COR-L47 (cell line): ENCODE results near the gene TAF1A.
"Not testable (repeated sequence)": the region's sequence is repeated elsewhere in the genome, so short reads cannot be mapped to it uniquely, and the experiment has no call there.

Source experiments
- DNase-seq: peaks from one replicate; lab custom pipeline; 2025; lab: John Stamatoyannopoulos, UW

The TAF1A gene

DNA sequence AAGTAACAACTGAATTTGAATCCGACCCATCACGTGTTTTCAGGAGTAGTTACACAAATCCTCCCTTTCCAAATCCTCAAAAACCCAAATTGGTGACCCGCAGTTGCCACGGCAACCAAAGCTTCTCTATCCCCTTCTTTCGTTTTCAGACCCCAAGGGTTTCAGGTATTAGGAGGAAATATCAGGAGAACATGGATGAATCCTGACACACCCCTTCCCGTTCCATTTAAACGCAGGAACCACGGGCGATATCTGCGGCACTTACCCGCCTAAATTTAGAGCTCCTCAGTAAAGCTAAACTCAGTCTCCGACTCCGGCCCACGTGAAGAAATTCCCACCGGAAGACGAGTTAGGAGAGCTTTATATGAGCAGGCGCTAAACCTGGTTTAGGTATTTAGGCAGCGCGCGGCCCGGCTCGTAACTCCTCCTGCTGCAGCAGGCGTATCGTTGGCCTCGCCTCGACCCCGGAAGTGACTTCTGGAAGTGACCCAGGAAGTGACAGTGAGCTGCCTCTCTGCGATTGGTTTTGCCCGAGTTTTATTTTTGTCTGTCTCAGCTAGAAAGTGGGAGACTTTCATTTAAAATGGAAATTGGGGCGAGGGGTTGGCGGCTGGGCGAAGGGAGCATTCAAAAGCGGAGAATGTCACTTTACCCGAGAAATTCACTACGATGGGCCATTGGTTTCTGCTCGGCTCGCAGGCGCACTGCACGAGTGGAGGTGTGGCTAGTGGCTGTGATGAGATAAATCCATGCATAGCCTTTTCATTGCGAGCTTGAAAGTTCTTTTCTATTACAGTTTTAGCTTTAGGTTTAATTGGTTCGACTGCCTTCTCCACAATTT, at the start of gene TAF1A:
Gene TAF1A, minus strand, starts transcription at position 472 of the 841 bp plus-strand sequence.
- peak; percentile 80 for DNase-seq

DNA sequence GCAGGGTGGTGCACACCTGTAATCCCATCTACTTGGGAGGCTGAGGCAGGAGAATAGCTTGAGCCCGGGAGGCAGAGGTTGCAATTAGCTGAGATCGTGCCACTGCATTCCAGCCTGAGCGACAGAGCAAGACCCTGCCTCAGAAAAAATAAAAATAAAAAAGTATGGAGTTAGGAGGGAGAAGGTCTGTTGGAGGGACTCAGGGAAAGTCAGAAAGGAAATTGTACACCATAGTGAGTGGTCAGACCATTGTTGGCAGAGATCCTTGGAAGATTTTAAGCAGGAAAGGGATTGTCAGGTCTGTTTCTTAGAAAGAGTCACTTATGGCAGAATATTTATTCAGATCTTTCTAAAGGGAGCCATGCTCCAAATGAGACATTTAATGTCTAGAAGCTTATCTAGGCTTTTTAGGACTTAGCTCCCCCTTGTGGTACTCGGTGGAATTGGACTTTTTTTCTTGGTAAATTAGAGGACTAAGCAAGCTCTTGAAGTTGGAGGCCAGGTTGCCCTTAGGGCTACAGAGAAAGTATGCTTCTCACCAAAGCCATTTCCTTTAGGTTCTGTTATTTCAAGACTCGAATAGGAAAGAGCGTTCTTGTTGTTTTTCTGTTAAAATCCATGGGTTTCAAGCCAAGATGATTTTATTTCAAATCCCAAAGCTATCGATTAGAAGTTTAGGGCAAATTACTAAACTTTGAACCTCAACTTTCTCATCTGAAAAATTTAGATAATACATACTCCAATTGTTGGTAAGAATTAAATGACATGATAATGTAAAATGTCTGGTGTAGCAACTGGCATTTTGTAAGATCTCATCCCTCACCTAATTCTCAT, 44.7 kb upstream of the TAF1A start:
- DNase-seq: peak; percentile 74

GRCh38 chr1:222632749-222633148, 43.0 kb upstream of the TAF1A start:
- no peak for DNase-seq

- DNase-seq: no peak
These were observed 42.0 kb upstream of the TAF1A start for GRCh38 chr1:222631611-222632208.

DNA sequence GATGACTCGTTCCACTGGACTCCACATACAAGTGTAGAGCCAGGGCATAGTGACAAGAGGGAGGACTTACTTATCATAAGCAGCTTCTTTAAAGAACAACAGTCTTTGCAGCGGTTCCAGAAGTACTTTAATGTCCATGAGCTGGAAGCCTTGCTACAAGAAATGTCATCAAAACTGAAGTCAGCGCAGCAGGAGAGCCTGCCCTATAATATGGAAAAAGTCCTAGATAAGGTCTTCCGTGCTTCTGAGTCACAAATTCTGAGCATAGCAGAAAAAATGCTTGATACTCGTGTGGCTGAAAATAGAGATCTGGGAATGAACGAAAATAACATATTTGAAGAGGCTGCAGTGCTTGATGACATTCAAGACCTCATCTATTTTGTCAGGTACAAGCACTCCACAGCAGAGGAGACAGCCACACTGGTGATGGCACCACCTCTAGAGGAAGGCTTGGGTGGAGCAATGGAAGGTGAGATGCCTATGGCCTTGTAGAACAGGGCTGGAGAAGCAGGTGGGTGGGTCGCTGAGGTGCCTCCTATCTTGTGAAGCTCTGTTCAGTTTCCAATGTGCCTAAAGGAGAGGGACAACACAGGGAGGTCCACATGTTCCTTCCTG, 40.3 kb upstream of the TAF1A start:
- no peak for DNase-seq

- no peak for DNase-seq
These were observed 37.5 kb upstream of the TAF1A start for GRCh38 chr1:222627232-222627631.

GRCh38 chr1:222624214-222624613, 34.5 kb upstream of the TAF1A start:
- DNase-seq: no peak

- DNase-seq: no peak
These were observed 33.7 kb upstream of the TAF1A start for GRCh38 chr1:222623458-222623857.

DNA sequence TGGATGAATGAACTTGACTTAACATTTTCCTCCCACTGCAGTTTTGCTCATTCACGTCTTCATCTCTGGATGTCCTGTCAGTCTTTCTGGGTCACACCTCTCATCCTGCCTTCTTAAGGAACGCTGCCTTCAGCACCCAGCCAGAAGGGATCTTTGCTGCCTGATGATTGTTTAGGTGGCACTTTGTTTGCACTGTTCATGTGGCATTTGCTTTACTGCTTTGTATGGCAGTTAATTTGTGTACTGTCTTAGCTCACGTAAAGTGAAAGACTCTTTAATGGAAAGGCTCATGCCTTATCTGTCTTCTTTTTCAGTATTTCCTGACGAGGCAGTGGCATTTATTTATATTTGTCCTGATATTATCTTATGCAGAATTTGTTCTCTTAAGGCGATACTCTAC, 33.0 kb upstream of the TAF1A start:
- no peak for DNase-seq

- DNase-seq: no peak
These were observed 30.8 kb upstream of the TAF1A start for GRCh38 chr1:222620566-222620965.

DNA sequence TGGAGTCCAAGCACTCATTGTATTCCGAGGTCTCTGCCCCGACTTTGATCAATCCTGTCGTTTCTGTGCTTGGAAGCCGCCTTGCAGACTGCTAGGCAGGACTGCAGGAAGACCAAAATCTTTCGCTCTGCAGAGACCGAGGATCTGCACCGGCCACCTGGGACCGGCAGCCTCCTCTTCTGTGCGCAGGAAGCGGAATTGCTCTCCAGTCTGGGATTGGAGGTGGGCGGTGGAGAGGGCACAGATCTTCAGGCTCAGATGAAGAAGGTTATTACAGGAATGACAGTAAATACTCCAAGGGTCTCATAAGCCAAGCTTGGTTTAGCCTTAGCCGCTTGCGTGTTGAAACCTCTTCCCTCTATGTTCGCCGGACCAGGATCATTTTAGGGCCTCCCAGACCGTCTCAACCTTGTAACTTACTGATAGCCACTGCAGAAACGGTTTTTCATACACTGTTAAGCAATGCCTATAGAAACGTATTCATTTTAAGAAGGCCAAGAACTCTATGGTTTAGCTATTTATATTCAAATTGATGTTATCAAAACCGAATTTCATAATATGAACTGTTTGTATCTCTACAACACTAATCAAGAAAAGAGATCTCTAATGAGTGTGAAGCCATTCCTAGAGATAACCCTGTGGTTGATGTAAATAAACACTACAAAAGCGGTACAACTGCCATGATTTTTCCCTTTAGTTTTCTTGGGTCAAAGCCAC, 29.3 kb upstream of the TAF1A start:
- no peak for DNase-seq

GRCh38 chr1:222618001-222618879, 28.5 kb upstream of the TAF1A start, which contains the start of gene MIA3:
MIA3 (plus strand) TSS chr1:222618097; CDS start chr1:222618111, 14 bp downstream.
- peak; percentile 88 for DNase-seq

- DNase-seq: peak; percentile 98
These were observed 27.7 kb upstream of the TAF1A start for GRCh38 chr1:222617367-222617951.

GRCh38 chr1:222616525-222616924, 26.8 kb upstream of the TAF1A start:
- no peak for DNase-seq

DNA sequence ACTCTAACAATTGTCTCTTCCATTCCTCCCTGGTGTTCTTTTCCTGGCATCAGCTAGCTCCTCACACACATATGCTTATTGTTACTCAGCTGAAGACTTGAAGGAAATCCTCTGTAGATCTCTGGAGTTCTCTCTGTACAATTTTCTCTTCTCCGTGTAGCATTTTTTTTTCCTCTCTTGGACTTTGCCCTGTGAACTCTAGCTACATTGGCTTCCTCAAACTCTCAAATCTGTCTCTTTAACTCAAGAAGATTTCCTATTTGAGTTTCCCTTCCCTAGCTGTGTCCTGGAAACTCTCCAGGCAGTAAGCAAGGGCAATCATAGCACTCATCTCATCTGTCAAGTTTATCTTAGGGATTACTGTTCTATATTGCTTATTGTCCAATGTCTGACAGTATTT, 23.9 kb upstream of the TAF1A start:
- DNase-seq: no peak

GRCh38 chr1:222610728-222611127, 21.0 kb upstream of the TAF1A start:
- DNase-seq: no peak

- not testable (repeated sequence) for DNase-seq
These were observed 19.4 kb upstream of the TAF1A start for GRCh38 chr1:222609111-222609510.

GRCh38 chr1:222606757-222607156, 17.0 kb upstream of the TAF1A start:
- no peak for DNase-seq

DNA sequence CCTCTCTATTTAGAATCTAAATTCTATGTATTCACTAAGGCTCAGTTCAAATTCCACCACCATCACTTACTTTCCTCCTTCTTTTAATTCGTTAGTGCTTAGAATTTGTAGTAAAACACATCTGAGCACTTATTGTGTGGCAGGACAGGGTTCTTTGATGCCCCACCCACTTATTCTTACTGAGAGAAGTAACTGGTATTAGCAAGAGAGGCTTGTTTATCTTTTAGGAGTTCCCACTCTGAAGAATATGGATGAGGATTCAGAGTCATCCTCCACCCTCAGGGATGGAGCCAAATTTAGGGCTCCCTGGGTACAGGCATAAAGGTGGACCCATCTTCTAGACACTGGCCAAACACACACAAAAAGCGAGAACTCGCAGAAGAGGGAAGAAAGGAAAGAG, 11.5 kb upstream of the TAF1A start:
- no peak for DNase-seq

DNA sequence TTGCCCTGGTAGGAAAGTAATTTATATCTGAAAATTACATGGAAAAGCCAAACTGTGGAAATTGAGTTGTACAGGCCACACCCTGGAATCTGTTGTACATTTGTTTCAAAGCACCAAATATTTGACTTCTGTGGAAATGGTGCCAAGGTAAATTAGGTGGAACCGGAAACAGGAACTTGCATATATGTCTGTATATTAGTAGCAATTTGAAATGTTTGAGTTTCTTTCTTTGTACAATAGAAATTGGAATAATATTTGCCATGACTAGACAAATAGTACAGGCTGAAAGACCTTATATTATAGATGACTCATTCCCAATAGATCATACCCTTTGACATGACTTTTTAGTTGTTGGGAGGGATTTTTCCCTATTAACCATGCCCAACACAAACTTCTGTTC, 10.5 kb upstream of the TAF1A start:
- DNase-seq: peak; percentile 46
